GM12878 (cell line): ENCODE measurements around the gene TACR2. TPM values are rescaled to one million over a fixed set of nuclear protein-coding genes. Genes with fewer than 3 reads are reported as not detected.

Experiments used
- ATAC-seq: fragments of 200-7000 bp; cut with Tn5 transposase; 3 replicates; pipeline ENCODE4 v1.9.1; 2020; ENCODE audit warnings: mild to moderate bottlenecking, moderate library complexity
- BruUV-seq: library from RNA; stranded (reverse); fragments of 400-500 nt; replicated peaks from 2 replicates; lab custom pipeline; 2021; lab: Mats Ljungman, UMichigan
- CTCF ChIA-PET: fragments of 300-600 bp; sonication (Branson Sonifier 250); formaldehyde crosslinking; extraction: SDS; loops from one replicate; lab custom pipeline; 2021; ENCODE audit warnings: inconsistent platforms; lab: Yijun Ruan, JAX
- POLR2A ChIA-PET: fragments of 350-600 bp; formaldehyde crosslinking; extraction: SDS; loops from one replicate; lab custom pipeline; 2021; ENCODE audit warnings: inconsistent platforms; lab: Charles Lee
- RAD21 ChIA-PET: fragments of 300-600 bp; sonication (Branson Sonifier 250); formaldehyde crosslinking; loops from one replicate; lab custom pipeline; 2023; ENCODE audit warnings: antibody characterized with exemption; ENCODE audit not compliant: unreplicated experiment; lab: Charles Lee
- SMC1A ChIA-PET: fragments of 300-600 bp; sonication (Branson Sonifier 250); formaldehyde crosslinking; loops from one replicate; lab custom pipeline; 2023; ENCODE audit not compliant: unreplicated experiment, uncharacterized antibody; lab: Charles Lee
- DNase-seq: peaks from one replicate; pipeline ENCODE4 v3.0.0-alpha.2; 2011; ENCODE audit warnings: low read depth, low spot score
- FAIRE-seq: peaks from 3 replicates; lab custom pipeline; 2011; peaks lifted over from hg19 to GRCh38; lab: Jason Lieb, UNC
- H2AFZ ChIP-seq: 2 replicates; pipeline ENCODE4 v1.6.0; 2011; ENCODE audit warnings: low read depth, low read length, control low read depth; ENCODE audit not compliant: control insufficient read depth
- H3K27ac ChIP-seq: 2 replicates; pipeline ENCODE4 v1.5.1; 2011; ENCODE audit warnings: control low read depth; ENCODE audit not compliant: control insufficient read depth, insufficient read depth
- H3K27me3 ChIP-seq, 2 experiments: replicated peaks in 1 of 2; 2 replicates each; pipeline versions ENCODE4 v1.6.0 to v1.6.1; 2011; ENCODE audit warnings: low read length in 1 of 2; ENCODE audit not compliant: control insufficient read depth in 2 of 2, insufficient read depth in 2 of 2
- H3K36me3 ChIP-seq, 2 experiments: 2 replicates each; pipeline ENCODE4 v1.5.1; 2011; ENCODE audit warnings: low read length in 1 of 2; ENCODE audit not compliant: control insufficient read depth in 2 of 2, insufficient read depth in 2 of 2
- H3K4me1 ChIP-seq: 2 replicates; pipeline ENCODE4 v1.6.1; 2011; ENCODE audit warnings: mild to moderate bottlenecking, low read length, moderate library complexity, mixed read lengths; ENCODE audit not compliant: control insufficient read depth, insufficient read depth
- H3K4me2 ChIP-seq: 2 replicates; pipeline ENCODE4 v1.6.0; 2011; ENCODE audit warnings: control low read depth; ENCODE audit not compliant: control insufficient read depth, insufficient read depth
- H3K4me3 ChIP-seq: fragments of 200-600 bp; sonication (generic); 2 replicates; pipeline ENCODE4 v1.5.1; 2016
- H3K79me2 ChIP-seq: 2 replicates; pipeline ENCODE4 v1.6.0; 2011; ENCODE audit warnings: low read length; ENCODE audit not compliant: control insufficient read depth, insufficient read depth
- H3K9ac ChIP-seq: 2 replicates; pipeline ENCODE4 v1.8.0; 2011; ENCODE audit warnings: low read length, control low read depth, mixed read lengths; ENCODE audit not compliant: control insufficient read depth, insufficient read depth
- H3K9me3 ChIP-seq: replicated peaks from 3 replicates; pipeline ENCODE4 v1.5.1; 2011; ENCODE audit warnings: mild to moderate bottlenecking, low read length; ENCODE audit not compliant: control insufficient read depth, insufficient read depth
- H4K20me1 ChIP-seq: 2 replicates; pipeline ENCODE4 v1.6.0; 2011; ENCODE audit not compliant: control insufficient read depth, insufficient read depth
- CTCF ChIP-seq, 3 experiments: IDR thresholded peaks in 2 of 3; conservative IDR thresholded peaks in 1 of 3; 2 replicates each; pipeline ENCODE4 v1.5.1; 2011; ENCODE audit warnings: low read depth in 3 of 3, low read length in 3 of 3, mild to moderate bottlenecking in 3 of 3, control low read depth in 2 of 3, moderate library complexity in 2 of 3, inconsistent platforms in 1 of 3, mixed read lengths in 1 of 3; ENCODE audit not compliant: control insufficient read depth in 2 of 3, insufficient read depth in 1 of 3; ENCODE audit errors: extremely low read depth in 1 of 3
- E4F1 ChIP-seq: fragments of 450-650 bp; IDR thresholded peaks from 2 replicates; pipeline ENCODE4 v1.6.1; 2018; ENCODE audit warnings: borderline replicate concordance, mild to moderate bottlenecking; ENCODE audit not compliant: partially characterized antibody
- FOXM1 ChIP-seq: IDR thresholded peaks from 2 replicates; pipeline ENCODE4 v1.6.1; 2012; ENCODE audit warnings: low read depth, mild to moderate bottlenecking, inconsistent platforms, low read length, moderate library complexity
- IKZF1 ChIP-seq: fragments of 450-650 bp; conservative IDR thresholded peaks from 2 replicates; pipeline ENCODE4 v1.6.1; 2017; ENCODE audit warnings: antibody characterized with exemption, mild to moderate bottlenecking
- JUND ChIP-seq: IDR thresholded peaks from 2 replicates; pipeline ENCODE4 v1.6.1; 2012; ENCODE audit warnings: low read depth, mild to moderate bottlenecking, low read length, improper control_type of control experiment, moderate library complexity
- MEF2B ChIP-seq: fragments of 450-650 bp; IDR thresholded peaks from 2 replicates; pipeline ENCODE4 v1.6.1; 2018; ENCODE audit warnings: mild to moderate bottlenecking, moderate library complexity; ENCODE audit not compliant: partially characterized antibody, poor library complexity, severe bottlenecking
- MTA2 ChIP-seq: fragments of 450-650 bp; IDR thresholded peaks from 2 replicates; pipeline ENCODE4 v1.6.1; 2016; ENCODE audit warnings: low read depth, mild to moderate bottlenecking, moderate library complexity
- POLR2A ChIP-seq: IDR thresholded peaks from 2 replicates; pipeline ENCODE4 v1.6.1; 2011; ENCODE audit warnings: low read depth, mild to moderate bottlenecking, low read length
- POU2F2 ChIP-seq: IDR thresholded peaks from 3 replicates; pipeline ENCODE4 v1.6.1; 2011; ENCODE audit warnings: low read depth, mild to moderate bottlenecking, low read length, borderline replicate concordance
- STAT1 ChIP-seq: fragments of 450-650 bp; conservative IDR thresholded peaks from 2 replicates; pipeline ENCODE4 v1.6.1; 2014; ENCODE audit warnings: antibody characterized with exemption, mild to moderate bottlenecking
- ZNF592 ChIP-seq: fragments of 450-650 bp; IDR thresholded peaks from 2 replicates; pipeline ENCODE4 v1.6.1; 2017; ENCODE audit warnings: mild to moderate bottlenecking, moderate library complexity
- WGBS: methylation state at CpG from one replicate; pipeline ENCODE4 v1.1.6; 2016; ENCODE audit warnings: low lambda C conversion rate; ENCODE audit not compliant: insufficient replicate concordance, insufficient coverage; ENCODE audit errors: missing lambda C conversion rate; 5-methylcytosine and 5-hydroxymethylcytosine counted together
- in situ Hi-C: fragments of 300-500 bp; cut with MboI; formaldehyde crosslinking; loops from 9 replicates; pipeline ENCODE4 v1.14.3; 2018; ENCODE audit warnings: mixed read lengths
- intact Hi-C: fragments of 100-400 bp; cut with micrococcal nuclease; formaldehyde crosslinking; loops from one replicate; pipeline ENCODE4 v1.14.2; 2022; ENCODE audit not compliant: unreplicated experiment
- polyA plus RNA-seq, 11 experiments: library from polyadenylated mRNA; depleted of rRNA in 4 of 11; unstranded in 6 of 11; stranded (reverse) in 5 of 11; fragments of >200 nt; fragmentation: Nextera tagmentation in 4 of 11; fragmentation: Illumina TruSeq in 1 of 11; extraction: Ambion mirVana in 4 of 11; extraction: Trizol in 1 of 11; gene quantifications; 1 replicate in 1 of 11; 2 replicates in 10 of 11; pipeline versions ENCODE4 v1.2.1 to v1.2.3, GENCODE V29; 2011 to 2016; ENCODE audit warnings: inconsistent platforms in 2 of 11, missing spikeins in 2 of 11, low read depth in 1 of 11
- total RNA-seq, 4 experiments: library from RNA; depleted of rRNA in 3 of 4; stranded (reverse); fragments of >200 nt in 3 of 4; fragmentation: Illumina TruSeq in 1 of 4; extraction: Trizol in 1 of 4; gene quantifications; 2 replicates each; pipeline versions ENCODE4 v1.2.1 to v1.2.3, GENCODE V29; 2013 to 2021

TACR2 gene
- total and polyA plus RNA-seq, 10 of the 15 experiments (the other 5 are each of a cell fraction or from before 2014, with no cell fraction given), result 0.11 TPM; not detected in 9

GRCh38 chr10:69404786-69405185 is 11.9 kb downstream of the TACR2 start:
- Histone ChIP-seq H3K36me3 (peaks cover 5 to 6% of the 10 kb centered on the region in 2 experiments; a peak in 3 of 4 replicates), H3K9ac (no peak overlapping the region), H3K79me2 (no peaks in the 10 kb centered on the region), H3K4me1 (peaks cover 13% of the 10 kb centered on the region), H3K9me3 (no peaks in the 10 kb centered on the region), H3K4me3 (no peak overlapping the region), H3K27ac (no peak overlapping the region), H3K27me3 (no peaks in the 10 kb centered on the region), H3K4me2 (no peak overlapping the region), H2AFZ (no peak overlapping the region), H4K20me1 (no peaks in the 10 kb centered on the region)
- POLR2A ChIA-PET, result interaction anchor here (0.6 kb wide), 1 partner anchor 587 kb away, joined by 4 read pairs; no protein-coding TSS in a partner anchor
- intact Hi-C loops, result loop anchor here (5.0 kb wide), 1 partner anchor 233 kb away; no protein-coding TSS in a partner anchor
- DNase-seq, result no peak
- FAIRE-seq, result no peak
- BruUV-seq, result no TSS peak
- RAD21 ChIA-PET, result interaction anchor here (1.3 kb wide), 1 partner anchor 12 kb away, joined by 4 read pairs; no protein-coding TSS in a partner anchor
- TF ChIP-seq ZNF592, result no peak
- no peak for TF ChIP-seq POLR2A
- no peak for TF ChIP-seq E4F1
- TF ChIP-seq FOXM1, result no peak
- TF ChIP-seq STAT1, result no peak
- TF ChIP-seq CTCF (IDR thresholded peaks at IDR 0.05 in 2 of 3, conservative IDR thresholded peaks at IDR 0.05 in 1 of 3; ENCODE audit: control insufficient read depth in 2 of 3, extremely low read depth in 1 of 3, insufficient read depth in 1 of 3, low read depth in 3 of 3, low read length in 3 of 3), result no peak
- no peak for TF ChIP-seq IKZF1
- no peak for TF ChIP-seq JUND
- TF ChIP-seq MEF2B, result no peak
- TF ChIP-seq MTA2, result no peak
- no peak for TF ChIP-seq POU2F2
- in situ Hi-C loops, result loop anchor here (5.0 to 10.0 kb wide), 2 partner anchors 172 to 410 kb away; no protein-coding TSS in a partner anchor
- CTCF ChIA-PET, result interaction anchor here (0.6 to 3.7 kb wide), 6 partner anchors 42 to 449 kb away, joined by 3 to 25 read pairs (median 5); no protein-coding TSS in a partner anchor
- ATAC-seq, result no peak
- SMC1A ChIA-PET, result interaction anchor here (1.3 to 3.1 kb wide), 2 partner anchors 12 to 15 kb away, joined by 4 to 8 read pairs; no protein-coding TSS in a partner anchor
- 87% methylated on average over 10 of the region's 10 CpGs for WGBS
